ENCODE results near the gene MYO3A.

The MYO3A gene, protein sequence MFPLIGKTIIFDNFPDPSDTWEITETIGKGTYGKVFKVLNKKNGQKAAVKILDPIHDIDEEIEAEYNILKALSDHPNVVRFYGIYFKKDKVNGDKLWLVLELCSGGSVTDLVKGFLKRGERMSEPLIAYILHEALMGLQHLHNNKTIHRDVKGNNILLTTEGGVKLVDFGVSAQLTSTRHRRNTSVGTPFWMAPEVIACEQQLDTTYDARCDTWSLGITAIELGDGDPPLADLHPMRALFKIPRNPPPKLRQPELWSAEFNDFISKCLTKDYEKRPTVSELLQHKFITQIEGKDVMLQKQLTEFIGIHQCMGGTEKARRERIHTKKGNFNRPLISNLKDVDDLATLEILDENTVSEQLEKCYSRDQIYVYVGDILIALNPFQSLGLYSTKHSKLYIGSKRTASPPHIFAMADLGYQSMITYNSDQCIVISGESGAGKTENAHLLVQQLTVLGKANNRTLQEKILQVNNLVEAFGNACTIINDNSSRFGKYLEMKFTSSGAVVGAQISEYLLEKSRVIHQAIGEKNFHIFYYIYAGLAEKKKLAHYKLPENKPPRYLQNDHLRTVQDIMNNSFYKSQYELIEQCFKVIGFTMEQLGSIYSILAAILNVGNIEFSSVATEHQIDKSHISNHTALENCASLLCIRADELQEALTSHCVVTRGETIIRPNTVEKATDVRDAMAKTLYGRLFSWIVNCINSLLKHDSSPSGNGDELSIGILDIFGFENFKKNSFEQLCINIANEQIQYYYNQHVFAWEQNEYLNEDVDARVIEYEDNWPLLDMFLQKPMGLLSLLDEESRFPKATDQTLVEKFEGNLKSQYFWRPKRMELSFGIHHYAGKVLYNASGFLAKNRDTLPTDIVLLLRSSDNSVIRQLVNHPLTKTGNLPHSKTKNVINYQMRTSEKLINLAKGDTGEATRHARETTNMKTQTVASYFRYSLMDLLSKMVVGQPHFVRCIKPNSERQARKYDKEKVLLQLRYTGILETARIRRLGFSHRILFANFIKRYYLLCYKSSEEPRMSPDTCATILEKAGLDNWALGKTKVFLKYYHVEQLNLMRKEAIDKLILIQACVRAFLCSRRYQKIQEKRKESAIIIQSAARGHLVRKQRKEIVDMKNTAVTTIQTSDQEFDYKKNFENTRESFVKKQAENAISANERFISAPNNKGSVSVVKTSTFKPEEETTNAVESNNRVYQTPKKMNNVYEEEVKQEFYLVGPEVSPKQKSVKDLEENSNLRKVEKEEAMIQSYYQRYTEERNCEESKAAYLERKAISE (N-terminal part only)

GRCh38 chr10:25933653-25934608, at the start of gene MYO3A:
MYO3A (plus strand) TSS chr10:25934229; CDS start chr10:25952111, 17,882 bp downstream.
- no peak for DNase-seq

DNA sequence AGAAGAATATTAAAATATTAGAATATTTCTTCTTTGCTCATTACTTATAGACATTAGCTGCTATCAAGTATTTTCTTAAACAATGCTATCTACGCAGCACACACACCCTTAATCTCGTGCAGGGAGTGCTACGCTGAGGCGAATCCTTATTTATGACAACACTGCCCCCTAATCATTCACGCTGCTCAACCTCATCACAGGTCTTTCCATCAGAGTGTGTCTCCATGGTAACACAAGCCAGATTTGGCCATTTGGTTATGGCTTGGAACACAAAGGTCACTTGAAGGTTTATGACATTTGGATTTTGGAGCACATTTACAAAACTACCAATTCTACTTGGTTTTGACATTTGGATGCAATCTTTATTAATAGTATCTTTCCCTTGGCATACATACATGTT, 45.4 kb upstream of the MYO3A start:
- no peak for DNase-seq

DNA sequence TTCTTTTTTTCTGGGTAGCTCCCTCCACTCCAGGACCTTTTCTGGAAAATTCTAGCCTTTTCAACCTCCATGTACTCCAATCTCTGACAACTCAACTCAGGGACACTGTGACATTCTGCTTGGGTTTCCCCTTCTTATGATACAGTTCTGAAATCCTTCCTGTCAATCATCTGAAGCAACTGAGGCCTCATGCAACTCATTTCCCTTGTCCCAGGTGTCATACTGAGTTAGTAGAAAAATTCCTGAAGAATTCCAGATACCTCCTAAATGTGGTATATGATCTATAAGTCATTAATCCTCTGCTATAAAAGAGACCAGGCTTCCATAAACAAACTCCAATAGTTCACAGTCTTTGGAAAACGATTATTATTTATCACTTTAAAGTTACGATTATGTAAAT, 43.0 kb upstream of the MYO3A start:
- DNase-seq, result no peak

GRCh38 chr10:25895856-25896255, 38.2 kb upstream of the MYO3A start:
- DNase-seq, result no peak

DNA sequence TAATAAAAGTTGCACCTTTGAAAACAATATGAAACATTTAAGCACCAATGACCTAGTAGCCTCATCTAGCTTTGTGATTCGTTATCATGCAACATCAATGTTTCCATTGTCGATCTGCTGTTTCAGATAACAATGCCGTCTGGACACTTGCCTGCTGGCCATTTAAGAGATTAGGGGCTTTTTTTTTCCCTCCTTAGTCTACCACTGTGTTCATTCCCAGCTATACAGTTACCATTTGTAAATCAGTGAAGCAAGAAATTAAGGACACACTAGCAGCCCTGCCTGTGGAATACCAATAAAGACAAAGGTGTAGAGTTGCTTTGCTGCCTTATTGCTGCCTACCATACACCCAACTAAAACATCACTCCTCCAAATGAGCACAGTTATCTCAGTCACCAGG, 37.6 kb upstream of the MYO3A start:
- DNase-seq, result no peak

DNA sequence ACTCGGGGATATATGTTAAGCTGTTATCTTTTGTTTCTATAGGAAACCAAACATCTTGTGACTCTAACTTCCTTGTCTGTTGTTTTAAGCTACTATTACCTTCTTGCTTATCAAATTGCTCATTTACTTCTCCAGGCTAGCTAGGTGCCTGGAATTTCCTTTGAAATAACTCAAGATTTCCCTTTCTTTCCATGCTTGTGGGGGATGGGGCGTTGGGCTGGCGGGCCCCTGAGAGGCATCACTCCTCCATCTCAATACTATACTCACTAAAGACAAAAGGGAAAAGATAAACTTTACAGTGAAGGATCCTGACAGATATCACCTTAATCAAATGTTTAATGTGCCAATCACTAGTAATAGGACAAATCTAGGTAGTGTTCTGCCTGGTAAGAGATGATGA, 34.7 kb upstream of the MYO3A start:
- DNase-seq, result no peak

DNA sequence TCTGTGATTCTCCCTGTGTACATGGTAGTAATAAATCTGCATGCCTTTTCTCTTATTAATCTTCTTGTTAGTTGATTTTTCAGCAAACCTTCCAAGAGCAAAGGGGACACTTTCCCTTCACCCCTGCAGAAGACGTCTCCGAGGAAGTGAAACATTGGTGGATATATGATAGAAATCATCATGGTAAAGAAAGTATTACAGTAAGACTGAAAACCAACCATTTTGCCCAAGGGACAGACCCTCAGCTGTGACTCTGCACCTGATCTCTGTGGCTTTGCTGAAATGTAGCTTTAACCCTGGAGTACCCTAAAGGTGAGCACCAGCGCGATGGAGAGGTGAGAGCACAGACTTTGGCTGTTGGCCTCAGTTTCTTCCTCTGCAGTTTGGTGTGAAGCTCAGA, 32.8 kb upstream of the MYO3A start:
- DNase-seq, result no peak

- DNase-seq, result no peak
These were observed 32.0 kb upstream of the MYO3A start for GRCh38 chr10:25902002-25902401.

DNA sequence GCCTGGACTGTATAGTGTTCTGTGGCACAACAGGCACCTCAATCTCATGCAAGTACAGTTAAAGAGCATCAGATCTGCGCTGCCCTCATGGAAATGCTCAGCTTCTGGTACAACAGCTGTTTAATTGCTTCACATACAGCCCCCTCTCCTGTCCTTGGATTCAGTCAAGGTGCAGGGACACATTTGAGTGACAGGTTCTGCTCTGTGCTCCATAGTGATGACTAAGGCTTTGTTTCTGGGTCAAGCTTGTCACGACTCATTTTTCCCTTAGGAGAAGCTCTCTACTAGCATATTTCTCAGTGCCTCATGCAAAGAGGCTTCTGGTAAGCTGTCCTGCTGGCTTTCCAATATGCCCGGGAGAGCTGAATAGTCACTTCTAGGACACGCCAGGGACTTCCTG, 26.8 kb upstream of the MYO3A start:
- no peak for DNase-seq

- DNase-seq, result no peak
These were observed 21.2 kb upstream of the MYO3A start for GRCh38 chr10:25912866-25913265.

GRCh38 chr10:25914776-25915175, 19.3 kb upstream of the MYO3A start:
- DNase-seq, result no peak

DNA sequence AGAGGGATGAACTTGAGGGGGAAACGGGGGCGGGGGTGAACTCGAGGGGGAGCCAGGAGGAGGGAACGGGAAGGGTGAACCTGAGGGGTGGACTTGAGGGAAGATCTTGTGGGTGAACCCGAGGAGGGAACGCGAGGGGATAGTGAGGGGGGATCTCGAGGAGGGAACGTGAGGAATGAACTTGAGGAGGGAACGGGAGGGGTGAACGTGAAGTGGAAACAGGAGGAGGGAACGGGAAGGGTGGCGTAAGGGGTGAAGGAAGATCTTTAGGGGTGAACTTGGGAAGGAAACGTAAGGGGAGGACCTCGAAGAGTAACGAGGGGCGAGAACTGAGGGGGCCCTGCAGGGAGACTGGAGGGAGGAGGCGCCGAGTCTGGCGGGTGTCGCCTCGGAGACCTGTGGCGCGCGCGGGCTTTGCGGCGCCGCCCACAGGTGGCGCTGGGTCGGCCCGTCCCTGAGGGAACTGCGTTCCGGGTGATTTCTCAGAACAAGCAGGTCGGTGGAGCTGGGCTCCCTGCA, 651 bp downstream of the MYO3A start:
- DNase-seq, result no peak

DNA sequence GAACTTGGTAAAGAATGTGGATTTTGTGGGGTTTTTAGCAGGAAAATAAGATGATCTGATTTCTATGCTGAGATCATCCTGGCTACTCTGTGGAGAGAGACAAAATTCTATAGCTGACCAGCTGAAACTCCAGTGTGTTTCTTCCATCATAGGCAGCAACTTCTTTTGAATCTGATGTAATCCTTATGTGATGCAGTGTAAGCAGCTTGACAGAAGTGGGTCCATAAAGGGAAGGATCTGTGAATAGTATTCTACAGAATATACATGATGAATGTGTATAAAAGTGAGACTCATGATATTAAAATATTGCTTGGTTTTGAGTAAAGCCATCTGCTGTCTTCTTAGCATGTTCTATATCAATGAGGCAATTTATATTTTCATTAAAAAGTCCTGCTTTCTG, 4.4 kb downstream of the MYO3A start:
- no peak for DNase-seq

GRCh38 chr10:25944771-25945170, 10.7 kb downstream of the MYO3A start:
- no peak for DNase-seq

GRCh38 chr10:25952857-25953256, 18.8 kb downstream of the MYO3A start:
- no peak for DNase-seq

DNA sequence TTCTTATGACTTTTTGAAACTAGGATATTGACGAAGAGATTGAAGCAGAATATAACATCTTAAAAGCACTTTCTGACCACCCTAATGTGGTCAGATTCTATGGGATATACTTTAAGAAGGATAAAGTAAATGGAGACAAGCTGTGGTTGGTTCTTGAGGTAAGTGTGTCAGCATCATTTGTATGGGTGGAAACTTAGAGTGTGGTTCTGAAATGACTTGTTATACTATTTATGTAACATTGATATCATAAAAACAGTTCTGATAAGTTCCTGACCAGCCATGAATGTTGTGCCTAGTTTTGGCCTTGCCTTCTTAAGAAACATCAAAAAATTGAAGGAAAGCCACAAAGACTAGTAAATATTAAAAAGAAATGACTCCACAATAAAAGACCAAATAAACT, 20.8 kb downstream of the MYO3A start:
- DNase-seq, result no peak

DNA sequence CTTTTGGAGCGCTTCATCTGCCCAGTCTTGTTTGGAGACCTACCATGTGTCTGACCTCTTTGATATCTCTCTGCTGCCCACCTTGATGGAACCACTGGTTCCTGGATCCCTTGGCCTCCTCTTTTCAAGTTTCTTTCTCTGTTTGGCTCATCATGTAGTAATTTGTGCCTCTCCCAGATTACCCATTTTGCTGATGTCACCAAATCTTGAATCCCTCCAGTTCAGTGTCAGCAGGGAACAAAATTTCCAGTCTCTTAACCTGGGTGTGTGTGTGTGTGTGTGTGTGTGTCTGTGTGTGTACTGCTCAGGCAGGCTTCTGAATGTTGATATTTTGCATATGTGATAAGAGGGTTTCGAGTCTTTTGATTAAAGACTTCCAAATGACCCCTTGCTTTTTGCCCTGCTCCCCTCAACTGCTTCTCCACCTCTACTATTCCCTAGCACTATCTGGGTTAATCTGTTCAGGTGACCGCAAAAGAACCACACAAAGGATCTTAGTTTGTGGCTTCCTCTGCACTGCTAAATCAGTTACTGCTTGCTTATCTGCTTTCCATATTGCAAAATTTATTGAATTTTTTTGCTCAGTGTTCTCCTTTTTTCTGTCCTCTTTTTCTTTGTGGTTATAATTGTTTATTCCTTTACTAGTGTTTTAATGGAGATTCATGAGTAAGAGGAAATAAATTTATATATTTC, 25.7 kb downstream of the MYO3A start:
- no peak for DNase-seq

GRCh38 chr10:25965584-25965983, 31.6 kb downstream of the MYO3A start:
- DNase-seq, result no peak

- no peak for DNase-seq
These were observed 32.8 kb downstream of the MYO3A start for GRCh38 chr10:25966844-25967243.

DNA sequence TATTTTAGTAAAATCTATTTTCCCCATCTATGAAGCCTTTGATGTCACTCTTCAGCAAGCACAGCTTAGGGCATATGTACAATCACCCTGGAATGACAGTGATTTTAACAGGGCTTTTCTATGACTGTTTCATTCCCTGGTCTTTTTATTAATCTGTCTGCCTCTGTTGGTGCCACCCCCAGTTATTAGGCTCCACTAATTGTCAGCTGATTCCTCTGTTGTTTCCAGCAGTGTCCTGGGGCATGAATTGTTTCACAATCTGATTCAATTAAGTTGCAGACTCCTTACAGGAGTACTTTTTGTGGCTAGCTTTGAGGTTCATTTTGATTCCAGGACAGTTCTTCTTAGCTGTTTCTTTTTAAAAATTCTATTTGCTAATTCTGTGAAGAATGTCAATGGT, 38.6 kb downstream of the MYO3A start:
- no peak for DNase-seq

GRCh38 chr10:25974897-25975459, 40.9 kb downstream of the MYO3A start:
- DNase-seq, result no peak
